Subcutaneous abdominal adipose tissue (tissue), 5 donors: Measurements from ENCODE around the gene SLC46A1.

ENCODE experiments used
- H3K27ac ChIP-seq: one replicate; pipeline ENCODE4 v1.7.0; 2013; ENCODE audit warnings: low read depth, mild to moderate bottlenecking, inconsistent platforms, low read length, moderate library complexity
- H3K27me3 ChIP-seq, 5 donors: one replicate each; pipeline ENCODE4 v1.7.0; 2013; ENCODE audit warnings: low read length in 5 of 5, inconsistent platforms in 1 of 5; ENCODE audit not compliant: control insufficient read depth in 5 of 5, insufficient read depth in 4 of 5
- H3K36me3 ChIP-seq, 5 donors: one replicate each; pipeline ENCODE4 v1.7.0; 2013; ENCODE audit warnings: low read length in 5 of 5; ENCODE audit not compliant: control insufficient read depth in 5 of 5, insufficient read depth in 5 of 5
- H3K4me1 ChIP-seq, 5 donors: one replicate each; pipeline ENCODE4 v1.7.0; 2013; ENCODE audit warnings: low read length in 5 of 5, mild to moderate bottlenecking in 3 of 5, moderate library complexity in 1 of 5; ENCODE audit not compliant: control insufficient read depth in 5 of 5, insufficient read depth in 5 of 5
- H3K4me3 ChIP-seq, 5 donors: one replicate each; pipeline ENCODE4 v1.7.0; 2013; ENCODE audit warnings: low read length in 5 of 5, low read depth in 1 of 5
- H3K9ac ChIP-seq, 5 donors: one replicate each; pipeline ENCODE4 v1.7.0; 2013; ENCODE audit warnings: low read length in 5 of 5, mild to moderate bottlenecking in 4 of 5, moderate library complexity in 3 of 5
- H3K9me3 ChIP-seq, 5 donors: one replicate each; pipeline ENCODE4 v1.7.0; 2013; ENCODE audit warnings: low read length in 5 of 5; ENCODE audit not compliant: control insufficient read depth in 5 of 5
- donor health status: healthy.
- donor health status: healthy.
- donor health status: healthy.
- donor health status: healthy.
- donor health status: healthy.

The SLC46A1 gene

DNA sequence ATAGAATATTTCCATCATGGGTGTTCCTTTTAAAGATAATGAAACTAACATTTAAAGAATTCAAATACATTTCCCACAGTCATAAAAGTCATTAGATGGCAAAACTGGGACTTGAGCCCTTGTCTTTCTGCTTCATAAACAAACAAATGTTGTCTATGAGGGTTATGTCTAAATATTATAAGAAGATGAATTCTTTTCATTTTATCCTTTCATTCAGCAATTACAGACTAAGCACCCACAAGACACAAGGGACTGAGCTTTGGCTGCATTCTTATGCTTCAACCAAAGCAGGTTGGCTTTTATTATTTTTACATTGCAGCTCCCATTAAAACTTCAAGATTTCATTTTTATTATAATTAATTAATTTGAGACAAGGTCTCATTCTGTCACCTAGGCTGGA is 19.6 kb downstream of the SLC46A1 start:
- Histone ChIP-seq H3K27ac (no peak overlapping the region), H3K4me1 (peaks cover 0 to 22% (median 13%) of the 10 kb centered on the region in 5 donors), H3K9me3 (no peaks in the 10 kb centered on the region), H3K27me3 (peaks cover 0 to 10% (median 6%) of the 10 kb centered on the region in 5 donors), H3K36me3 (peaks cover 9 to 27% (median 22%) of the 10 kb centered on the region in 5 donors), H3K9ac (no peak overlapping the region), H3K4me3 (no peak overlapping the region)

- Histone ChIP-seq H3K9ac (no peak overlapping the region), H3K4me1 (peaks cover 0 to 30% (median 22%) of the 10 kb centered on the region in 5 donors), H3K36me3 (peaks cover 6 to 18% (median 16%) of the 10 kb centered on the region in 5 donors), H3K27me3 (peaks cover 0 to 15% (median 7%) of the 10 kb centered on the region in 5 donors), H3K4me3 (peak overlapping the region in 3 of 5 donors; percentile 70 to 79 (median 77)), H3K27ac (no peak overlapping the region), H3K9me3 (no peaks in the 10 kb centered on the region)
Measured at GRCh38 chr17:28385406-28385805, 20.6 kb downstream of the SLC46A1 start.

GRCh38 chr17:28385037-28385400 is 21.0 kb downstream of the SLC46A1 start:
- Histone ChIP-seq H3K4me3 (peak overlapping the region; percentile 64 to 79 (median 70)), H3K27me3 (peaks cover 0 to 17% (median 7%) of the 10 kb centered on the region in 5 donors), H3K9me3 (no peaks in the 10 kb centered on the region), H3K36me3 (peaks cover 6 to 18% (median 15%) of the 10 kb centered on the region in 5 donors), H3K4me1 (peaks cover 0 to 30% (median 22%) of the 10 kb centered on the region in 5 donors), H3K27ac (no peak overlapping the region), H3K9ac (peak overlapping the region in 2 of 5 donors; percentile 71)

DNA sequence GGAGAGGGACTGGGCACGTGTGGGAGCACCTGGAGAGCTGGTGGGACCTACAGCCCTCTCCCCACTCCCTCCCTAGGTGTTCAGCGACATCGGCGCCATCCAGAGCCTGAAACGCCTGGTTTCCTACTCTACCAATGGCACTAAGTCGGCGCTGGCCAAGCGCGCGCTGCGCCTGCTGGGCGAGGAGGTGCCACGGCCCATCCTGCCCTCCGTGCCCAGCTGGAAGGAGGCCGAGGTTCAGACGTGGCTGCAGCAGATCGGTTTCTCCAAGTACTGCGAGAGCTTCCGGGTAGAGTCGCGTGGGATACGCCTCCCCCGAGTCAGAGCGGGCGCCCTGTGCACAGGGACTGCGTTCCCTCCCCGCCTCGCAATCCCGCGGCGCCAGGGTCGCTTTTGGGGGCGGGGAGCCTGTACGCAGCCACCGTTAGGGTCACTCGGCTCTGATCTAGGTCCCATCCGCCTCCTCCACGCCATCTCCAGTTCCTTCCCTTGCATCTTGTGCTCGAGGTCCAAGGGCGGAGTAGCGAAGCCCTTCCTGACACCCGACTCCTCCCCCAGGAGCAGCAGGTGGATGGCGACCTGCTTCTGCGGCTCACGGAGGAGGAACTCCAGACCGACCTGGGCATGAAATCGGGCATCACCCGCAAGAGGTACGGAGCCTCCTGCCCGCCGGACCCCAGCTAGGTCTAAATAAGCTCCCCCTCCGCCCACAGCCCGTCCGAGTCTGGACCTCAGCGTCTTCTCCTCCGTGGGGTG is 21.6 kb downstream of the SLC46A1 start:
- Histone ChIP-seq H3K36me3 (peaks cover 6 to 15% (median 11%) of the 10 kb centered on the region in 5 donors), H3K27me3 (peaks cover 0 to 17% (median 7%) of the 10 kb centered on the region in 5 donors), H3K9ac (peak overlapping the region in 3 of 5 donors; percentile 57 to 71 (median 71)), H3K4me1 (peaks cover 0 to 30% (median 22%) of the 10 kb centered on the region in 5 donors), H3K4me3 (peak overlapping the region; percentile 64 to 79 (median 70)), H3K9me3 (no peaks in the 10 kb centered on the region), H3K27ac (no peak overlapping the region)

DNA sequence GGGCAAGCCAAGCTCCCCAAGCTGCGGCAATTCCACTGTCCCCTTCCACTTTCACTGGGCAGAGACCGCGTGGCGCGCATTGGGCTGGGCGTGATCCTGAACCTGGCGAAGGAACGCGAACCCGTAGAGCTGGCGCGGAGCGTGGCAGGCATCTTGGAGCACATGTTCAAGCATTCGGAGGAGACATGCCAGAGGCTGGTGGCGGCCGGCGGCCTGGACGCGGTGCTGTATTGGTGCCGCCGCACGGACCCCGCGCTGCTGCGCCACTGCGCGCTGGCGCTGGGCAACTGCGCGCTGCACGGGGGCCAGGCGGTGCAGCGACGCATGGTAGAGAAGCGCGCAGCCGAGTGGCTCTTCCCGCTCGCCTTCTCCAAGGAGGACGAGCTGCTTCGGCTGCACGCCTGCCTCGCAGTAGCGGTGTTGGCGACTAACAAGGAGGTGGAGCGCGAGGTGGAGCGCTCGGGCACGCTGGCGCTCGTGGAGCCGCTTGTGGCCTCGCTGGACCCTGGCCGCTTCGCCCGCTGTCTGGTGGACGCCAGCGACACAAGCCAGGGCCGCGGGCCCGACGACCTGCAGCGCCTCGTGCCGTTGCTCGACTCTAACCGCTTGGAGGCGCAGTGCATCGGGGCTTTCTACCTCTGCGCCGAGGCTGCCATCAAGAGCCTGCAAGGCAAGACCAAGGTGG is 24.7 kb downstream of the SLC46A1 start:
- no peak overlapping the region for H3K27ac ChIP-seq
- H3K4me1 ChIP-seq = peaks cover 0 to 30% (median 22%) of the 10 kb centered on the region in 5 donors
- peaks cover 0 to 17% (median 7%) of the 10 kb centered on the region in 5 donors for H3K27me3 ChIP-seq
- no peaks in the 10 kb centered on the region for H3K9me3 ChIP-seq
- H3K9ac ChIP-seq = no peak overlapping the region
- H3K36me3 ChIP-seq = peaks cover 0 to 4% (median 0%) of the 10 kb centered on the region in 5 donors
- H3K4me3 ChIP-seq = peak overlapping the region in 2 of 5 donors; percentile 44 to 61

DNA sequence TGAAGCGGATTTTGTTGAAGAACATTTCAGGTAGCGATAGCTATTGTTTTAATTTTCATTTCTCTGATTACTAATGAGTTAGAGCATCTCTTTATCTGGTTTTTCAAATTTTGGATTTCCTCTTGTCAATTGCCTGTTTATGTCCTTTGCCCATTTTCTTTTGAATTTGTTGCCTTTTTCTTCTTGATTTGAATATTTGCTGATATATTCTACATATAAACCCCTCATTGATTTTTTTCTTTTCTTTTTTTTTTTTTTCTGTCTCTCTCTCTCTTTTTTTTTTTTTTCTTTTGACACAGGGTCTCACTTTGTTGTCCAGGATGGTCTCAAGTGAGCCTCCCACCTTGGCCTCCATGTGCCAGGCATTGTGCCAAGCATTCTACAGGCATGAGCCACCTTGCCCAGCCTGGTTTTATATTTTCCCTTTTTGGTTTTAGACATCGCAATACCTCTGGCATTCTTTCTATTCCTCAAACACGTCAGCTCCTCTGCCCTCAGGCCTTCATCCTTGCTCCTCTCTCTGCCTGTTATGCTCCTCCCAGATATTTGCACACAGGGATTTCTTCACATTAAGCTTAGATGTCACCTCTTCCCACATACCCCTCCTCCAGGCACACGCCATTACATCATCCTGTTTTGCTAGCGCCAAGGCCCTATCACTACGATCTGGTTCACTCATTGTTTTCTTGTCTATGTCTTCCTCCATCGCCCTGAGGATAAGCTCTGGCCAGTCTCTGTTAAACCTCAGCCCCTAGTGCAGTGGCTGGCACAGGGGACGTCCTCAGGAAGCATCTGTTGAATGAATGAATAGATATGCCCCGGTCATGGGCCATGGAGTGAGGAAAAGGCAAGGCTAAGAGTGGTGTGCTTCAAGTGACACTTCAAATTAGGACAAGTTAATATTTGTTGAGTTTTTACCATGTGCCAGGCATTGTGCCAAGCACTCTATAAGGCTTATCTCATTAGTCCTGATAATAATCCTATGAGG is 25.9 kb downstream of the SLC46A1 start:
- no peak overlapping the region for H3K4me3 ChIP-seq
- H3K4me1 ChIP-seq = peaks cover 0 to 25% (median 17%) of the 10 kb centered on the region in 5 donors
- H3K9ac ChIP-seq = no peak overlapping the region
- H3K36me3 ChIP-seq = peaks cover 0 to 4% (median 0%) of the 10 kb centered on the region in 5 donors
- no peaks in the 10 kb centered on the region for H3K9me3 ChIP-seq
- peaks cover 0 to 17% (median 7%) of the 10 kb centered on the region in 5 donors for H3K27me3 ChIP-seq
- H3K27ac ChIP-seq = no peak overlapping the region

GRCh38 chr17:28372945-28373274 is 33.1 kb downstream of the SLC46A1 start:
- H3K27ac ChIP-seq = no peak overlapping the region
- H3K27me3 ChIP-seq = peaks cover 0 to 14% (median 0%) of the 10 kb centered on the region in 5 donors
- H3K4me3 ChIP-seq = peak overlapping the region in 1 of 5 donors; percentile 67
- peaks cover 3 to 26% (median 19%) of the 10 kb centered on the region in 5 donors for H3K4me1 ChIP-seq
- peak overlapping the region in 1 of 5 donors; percentile 50 for H3K9ac ChIP-seq
- H3K9me3 ChIP-seq = no peaks in the 10 kb centered on the region
- H3K36me3 ChIP-seq = peaks cover 0 to 2% (median 0%) of the 10 kb centered on the region in 5 donors

- no peak overlapping the region for H3K27ac ChIP-seq
- no peaks in the 10 kb centered on the region for H3K9me3 ChIP-seq
- peak overlapping the region in 2 of 5 donors; percentile 34 to 50 for H3K9ac ChIP-seq
- H3K4me1 ChIP-seq = peaks cover 3 to 26% (median 19%) of the 10 kb centered on the region in 5 donors
- H3K4me3 ChIP-seq = peak overlapping the region in 4 of 5 donors; percentile 65 to 72 (median 68)
- peaks cover 0 to 4% (median 0%) of the 10 kb centered on the region in 5 donors for H3K36me3 ChIP-seq
- H3K27me3 ChIP-seq = peaks cover 0 to 14% (median 0%) of the 10 kb centered on the region in 5 donors
Measured at GRCh38 chr17:28372203-28372944, 33.6 kb downstream of the SLC46A1 start.
